ENCODE measurements around the gene EXO5.
"Not testable (repeated sequence)": the region's sequence is repeated elsewhere in the genome, so short reads cannot be mapped to it uniquely, and the experiment has no call there.

Gene EXO5

GRCh38 chr1:40546957-40547356 is 38.4 kb downstream of the EXO5 start:
- in situ Hi-C loops (cut with MboI; ENCODE audit: low sequenced_read_pairs) = no loop called here

- in situ Hi-C loops (cut with MboI; ENCODE audit: low sequenced_read_pairs) = no loop called here
Measured at GRCh38 chr1:40553017-40553416, 44.5 kb downstream of the EXO5 start.

- in situ Hi-C loops (cut with MboI; ENCODE audit: low sequenced_read_pairs) = not testable (repeated sequence)
Measured at GRCh38 chr1:40554807-40555206, 46.2 kb downstream of the EXO5 start.

GRCh38 chr1:40556121-40556520 is 47.6 kb downstream of the EXO5 start:
- in situ Hi-C loops (cut with MboI; ENCODE audit: low sequenced_read_pairs) = no loop called here

- in situ Hi-C loops (cut with MboI; ENCODE audit: low sequenced_read_pairs) = not testable (repeated sequence)
Measured at GRCh38 chr1:40558241-40558640, 49.7 kb downstream of the EXO5 start.

GRCh38 chr1:40562185-40562584 is 53.6 kb downstream of the EXO5 start:
- in situ Hi-C loops (cut with MboI; ENCODE audit: low sequenced_read_pairs) = no loop called here

- in situ Hi-C loops (cut with MboI; ENCODE audit: low sequenced_read_pairs) = no loop called here
Measured at GRCh38 chr1:40563266-40563665, 54.7 kb downstream of the EXO5 start.

GRCh38 chr1:40564506-40564905 is 55.9 kb downstream of the EXO5 start:
- in situ Hi-C loops (cut with MboI; ENCODE audit: low sequenced_read_pairs) = no loop called here

- in situ Hi-C loops (cut with MboI; ENCODE audit: low sequenced_read_pairs) = no loop called here
Measured at GRCh38 chr1:40564913-40565312, 56.3 kb downstream of the EXO5 start.

Data from HL-60/S4 (cell line).